Measurements from ENCODE around the gene ERVMER34-1. TPM values are rescaled to one million over a fixed set of nuclear protein-coding genes. Genes with fewer than 3 reads are reported as not detected.
A peak's percentile ranks its signal among the peaks of the same experiment; 100 is the strongest.

The ERVMER34-1 gene
- total RNA-seq, 1 experiment from 2014 or later = not detected

- no peak for DNase-seq
- Histone ChIP-seq H3K4me2 (ENCODE audit: low read depth, low read length, poor library complexity, severe bottlenecking) (no peak overlapping the region), H3K9me3 (ENCODE audit: low read length) (no peaks in the 10 kb centered on the region), H3K27ac (ENCODE audit: low read length) (no peak overlapping the region), H3K4me3 (ENCODE audit: low read length) (no peak overlapping the region), H3K9me2 (replicated peaks; ENCODE audit: insufficient read depth, low read length) (no peaks in the 10 kb centered on the region), H3K9ac (ENCODE audit: low read length) (no peak overlapping the region), H3K36me3 (ENCODE audit: insufficient read depth, low read length) (no peaks in the 10 kb centered on the region), H3K27me3 (ENCODE audit: low read length) (no peaks in the 10 kb centered on the region), H3K79me2 (ENCODE audit: low read length) (no peaks in the 10 kb centered on the region), H2AFZ (ENCODE audit: low read length) (no peak overlapping the region), H4K20me1 (ENCODE audit: insufficient read depth, low read depth, low read length) (no peaks in the 10 kb centered on the region), H3K4me1 (ENCODE audit: low read length) (no peaks in the 10 kb centered on the region)
Measured at GRCh38 chr4:52743444-52744019, 7.7 kb downstream of the ERVMER34-1 start.

- no peaks in the 10 kb centered on the region for H3K27me3 ChIP-seq (ENCODE audit: low read length)
Measured at GRCh38 chr4:52729586-52729985, 21.6 kb downstream of the ERVMER34-1 start.

GRCh38 chr4:52728691-52729240, 22.5 kb downstream of the ERVMER34-1 start:
- H3K9ac ChIP-seq (ENCODE audit: low read length) = no peak overlapping the region
- no peaks in the 10 kb centered on the region for H3K4me1 ChIP-seq (ENCODE audit: low read length)
- H3K27me3 ChIP-seq (ENCODE audit: low read length) = no peaks in the 10 kb centered on the region
- H3K4me2 ChIP-seq (ENCODE audit: low read depth, low read length, poor library complexity, severe bottlenecking) = no peak overlapping the region
- DNase-seq = no peak
- H3K9me2 ChIP-seq (replicated peaks; ENCODE audit: insufficient read depth, low read length) = no peaks in the 10 kb centered on the region
- H2AFZ ChIP-seq (ENCODE audit: low read length) = no peak overlapping the region
- H3K9me3 ChIP-seq (ENCODE audit: low read length) = no peaks in the 10 kb centered on the region
- H3K27ac ChIP-seq (ENCODE audit: low read length) = no peak overlapping the region
- H4K20me1 ChIP-seq (ENCODE audit: insufficient read depth, low read depth, low read length) = no peaks in the 10 kb centered on the region
- no peaks in the 10 kb centered on the region for H3K36me3 ChIP-seq (ENCODE audit: insufficient read depth, low read length)
- no peaks in the 10 kb centered on the region for H3K79me2 ChIP-seq (ENCODE audit: low read length)
- H3K4me3 ChIP-seq (ENCODE audit: low read length) = no peak overlapping the region

More at GRCh38 chr4:52729586-52729985, 21.6 kb downstream of the ERVMER34-1 start:
- H3K9me3 ChIP-seq (ENCODE audit: low read length) = no peaks in the 10 kb centered on the region
- no peak overlapping the region for H3K4me2 ChIP-seq (ENCODE audit: low read depth, low read length, poor library complexity, severe bottlenecking)
- H2AFZ ChIP-seq (ENCODE audit: low read length) = no peak overlapping the region
- H3K4me1 ChIP-seq (ENCODE audit: low read length) = no peaks in the 10 kb centered on the region
- DNase-seq = no peak
- H4K20me1 ChIP-seq (ENCODE audit: insufficient read depth, low read depth, low read length) = no peaks in the 10 kb centered on the region
- H3K36me3 ChIP-seq (ENCODE audit: insufficient read depth, low read length) = no peaks in the 10 kb centered on the region
- H3K27ac ChIP-seq (ENCODE audit: low read length) = no peak overlapping the region
- no peak overlapping the region for H3K4me3 ChIP-seq (ENCODE audit: low read length)
- no peaks in the 10 kb centered on the region for H3K9me2 ChIP-seq (replicated peaks; ENCODE audit: insufficient read depth, low read length)
- no peak overlapping the region for H3K9ac ChIP-seq (ENCODE audit: low read length)
- no peaks in the 10 kb centered on the region for H3K79me2 ChIP-seq (ENCODE audit: low read length)

- H3K9ac ChIP-seq (ENCODE audit: low read length) = no peak overlapping the region
- no peak overlapping the region for H2AFZ ChIP-seq (ENCODE audit: low read length)
- no peaks in the 10 kb centered on the region for H3K9me3 ChIP-seq (ENCODE audit: low read length)
- H3K27me3 ChIP-seq (ENCODE audit: low read length) = no peaks in the 10 kb centered on the region
- no peaks in the 10 kb centered on the region for H3K79me2 ChIP-seq (ENCODE audit: low read length)
- H3K36me3 ChIP-seq (ENCODE audit: insufficient read depth, low read length) = no peaks in the 10 kb centered on the region
- no peaks in the 10 kb centered on the region for H3K9me2 ChIP-seq (replicated peaks; ENCODE audit: insufficient read depth, low read length)
- H3K4me1 ChIP-seq (ENCODE audit: low read length) = peaks cover 8% of the 10 kb centered on the region
- H3K4me2 ChIP-seq (ENCODE audit: low read depth, low read length, poor library complexity, severe bottlenecking) = no peak overlapping the region
- H4K20me1 ChIP-seq (ENCODE audit: insufficient read depth, low read depth, low read length) = no peaks in the 10 kb centered on the region
- DNase-seq = no peak
- H3K27ac ChIP-seq (ENCODE audit: low read length) = no peak overlapping the region
- no peak overlapping the region for H3K4me3 ChIP-seq (ENCODE audit: low read length)
Measured at GRCh38 chr4:52726826-52727580, 24.2 kb downstream of the ERVMER34-1 start.

- no peak overlapping the region for H3K27ac ChIP-seq (ENCODE audit: low read length)
- no peaks in the 10 kb centered on the region for H3K36me3 ChIP-seq (ENCODE audit: insufficient read depth, low read length)
- peaks cover 16% of the 10 kb centered on the region for H3K4me1 ChIP-seq (ENCODE audit: low read length)
- peak overlapping the region; percentile 74 for H3K4me3 ChIP-seq (ENCODE audit: low read length)
- peak; percentile 99 for DNase-seq
- H3K79me2 ChIP-seq (ENCODE audit: low read length) = no peaks in the 10 kb centered on the region
- H3K27me3 ChIP-seq (ENCODE audit: low read length) = no peaks in the 10 kb centered on the region
- peak overlapping the region; percentile 76 for H3K9ac ChIP-seq (ENCODE audit: low read length)
- no peaks in the 10 kb centered on the region for H4K20me1 ChIP-seq (ENCODE audit: insufficient read depth, low read depth, low read length)
- H3K4me2 ChIP-seq (ENCODE audit: low read depth, low read length, poor library complexity, severe bottlenecking) = peak overlapping the region; percentile 80
- no peaks in the 10 kb centered on the region for H3K9me2 ChIP-seq (replicated peaks; ENCODE audit: insufficient read depth, low read length)
- H3K9me3 ChIP-seq (ENCODE audit: low read length) = no peaks in the 10 kb centered on the region
- peak overlapping the region; percentile 85 for H2AFZ ChIP-seq (ENCODE audit: low read length)
Measured at GRCh38 chr4:52721968-52722815, 29.0 kb downstream of the ERVMER34-1 start.

- Histone ChIP-seq H3K9me2 (replicated peaks; ENCODE audit: insufficient read depth, low read length) (no peaks in the 10 kb centered on the region), H3K79me2 (ENCODE audit: low read length) (peaks cover 10% of the 10 kb centered on the region), H3K27ac (ENCODE audit: low read length) (no peak overlapping the region), H3K27me3 (ENCODE audit: low read length) (no peaks in the 10 kb centered on the region), H3K4me3 (ENCODE audit: low read length) (no peak overlapping the region), H3K4me2 (ENCODE audit: low read depth, low read length, poor library complexity, severe bottlenecking) (no peak overlapping the region), H4K20me1 (ENCODE audit: insufficient read depth, low read depth, low read length) (no peaks in the 10 kb centered on the region), H2AFZ (ENCODE audit: low read length) (no peak overlapping the region), H3K36me3 (ENCODE audit: insufficient read depth, low read length) (peaks cover 31% of the 10 kb centered on the region), H3K9me3 (ENCODE audit: low read length) (no peaks in the 10 kb centered on the region), H3K4me1 (ENCODE audit: low read length) (peaks cover 46% of the 10 kb centered on the region), H3K9ac (ENCODE audit: low read length) (no peak overlapping the region)
- DNase-seq = peak; percentile 61
Measured at GRCh38 chr4:52718123-52718522, 33.1 kb downstream of the ERVMER34-1 start.

GRCh38 chr4:52716364-52717151, 34.7 kb downstream of the ERVMER34-1 start:
- Histone ChIP-seq H3K36me3 (ENCODE audit: insufficient read depth, low read length) (peaks cover 35% of the 10 kb centered on the region), H3K27ac (ENCODE audit: low read length) (peak overlapping the region; percentile 86)

More at GRCh38 chr4:52716364-52717151, 34.7 kb downstream of the ERVMER34-1 start:
- Histone ChIP-seq H3K4me2 (ENCODE audit: low read depth, low read length, poor library complexity, severe bottlenecking) (no peak overlapping the region), H4K20me1 (ENCODE audit: insufficient read depth, low read depth, low read length) (no peaks in the 10 kb centered on the region), H3K9ac (ENCODE audit: low read length) (no peak overlapping the region), H3K9me2 (replicated peaks; ENCODE audit: insufficient read depth, low read length) (no peaks in the 10 kb centered on the region), H3K27me3 (ENCODE audit: low read length) (no peaks in the 10 kb centered on the region), H3K79me2 (ENCODE audit: low read length) (peaks cover 18% of the 10 kb centered on the region), H3K4me1 (ENCODE audit: low read length) (peaks cover 43% of the 10 kb centered on the region), H3K9me3 (ENCODE audit: low read length) (no peaks in the 10 kb centered on the region), H3K4me3 (ENCODE audit: low read length) (no peak overlapping the region), H2AFZ (ENCODE audit: low read length) (no peak overlapping the region)
- DNase-seq = peak; percentile 48
